GM12875 (cell line): ENCODE results near the gene SRP9.

Experiments
- H3K4me3 ChIP-seq: one replicate; pipeline ENCODE4 v1.5.1; 2011; ENCODE audit warnings: low read depth, low read length, control low read depth
- TF ChIP-seq, protein P1 (sequence below): IDR thresholded peaks from 2 replicates; pipeline ENCODE4 v1.5.1; 2011; ENCODE audit warnings: low read depth, mild to moderate bottlenecking, control low read depth, inconsistent platforms, low read length, moderate library complexity, borderline replicate concordance; ENCODE audit not compliant: insufficient read depth

The SRP9 gene

DNA sequence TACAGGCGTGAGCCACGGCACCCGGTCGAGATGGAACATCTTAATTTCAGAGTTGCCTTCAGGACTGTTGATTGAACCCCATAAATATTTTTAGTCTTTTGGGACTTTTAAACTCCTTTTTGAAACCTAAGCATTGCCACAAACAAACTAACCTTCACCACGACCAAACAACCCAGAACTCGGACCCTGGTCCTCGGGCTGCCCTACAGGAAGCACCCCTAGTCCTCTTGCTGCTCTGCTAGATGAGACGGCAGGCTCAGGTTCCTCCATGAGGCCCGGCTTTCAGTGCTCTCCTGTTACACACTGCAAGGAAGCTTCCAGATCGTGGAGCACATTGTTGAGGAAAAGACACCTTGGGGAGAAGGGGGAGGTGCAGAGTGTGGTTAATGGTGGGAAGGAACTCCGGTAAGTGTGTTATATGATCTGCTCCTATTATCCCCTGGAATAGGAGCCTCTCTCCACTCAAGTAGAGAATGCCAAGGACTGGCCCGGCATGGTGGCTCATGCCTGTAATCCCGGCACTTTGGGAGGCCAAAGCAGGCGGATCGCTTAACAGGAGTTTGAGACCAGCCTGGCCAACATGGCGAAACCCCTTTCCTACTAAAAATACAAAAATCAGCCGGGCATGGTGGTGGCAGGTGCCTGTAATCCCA, 38.0 kb downstream of the SRP9 start:
- H3K4me3 ChIP-seq, result no peak overlapping the region
- TF ChIP-seq, protein P1, sequence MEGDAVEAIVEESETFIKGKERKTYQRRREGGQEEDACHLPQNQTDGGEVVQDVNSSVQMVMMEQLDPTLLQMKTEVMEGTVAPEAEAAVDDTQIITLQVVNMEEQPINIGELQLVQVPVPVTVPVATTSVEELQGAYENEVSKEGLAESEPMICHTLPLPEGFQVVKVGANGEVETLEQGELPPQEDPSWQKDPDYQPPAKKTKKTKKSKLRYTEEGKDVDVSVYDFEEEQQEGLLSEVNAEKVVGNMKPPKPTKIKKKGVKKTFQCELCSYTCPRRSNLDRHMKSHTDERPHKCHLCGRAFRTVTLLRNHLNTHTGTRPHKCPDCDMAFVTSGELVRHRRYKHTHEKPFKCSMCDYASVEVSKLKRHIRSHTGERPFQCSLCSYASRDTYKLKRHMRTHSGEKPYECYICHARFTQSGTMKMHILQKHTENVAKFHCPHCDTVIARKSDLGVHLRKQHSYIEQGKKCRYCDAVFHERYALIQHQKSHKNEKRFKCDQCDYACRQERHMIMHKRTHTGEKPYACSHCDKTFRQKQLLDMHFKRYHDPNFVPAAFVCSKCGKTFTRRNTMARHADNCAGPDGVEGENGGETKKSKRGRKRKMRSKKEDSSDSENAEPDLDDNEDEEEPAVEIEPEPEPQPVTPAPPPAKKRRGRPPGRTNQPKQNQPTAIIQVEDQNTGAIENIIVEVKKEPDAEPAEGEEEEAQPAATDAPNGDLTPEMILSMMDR, result no peak

GRCh38 chr1:225816643-225817538, 39.3 kb downstream of the SRP9 start:
- H3K4me3 ChIP-seq, result no peak overlapping the region
- TF ChIP-seq, protein P1, result no peak

GRCh38 chr1:225817611-225818061, 40.0 kb downstream of the SRP9 start:
- TF ChIP-seq, protein P1, result no peak
- H3K4me3 ChIP-seq, result no peak overlapping the region

GRCh38 chr1:225818229-225818628, 40.6 kb downstream of the SRP9 start:
- H3K4me3 ChIP-seq, result no peak overlapping the region
- TF ChIP-seq, protein P1, result no peak

DNA sequence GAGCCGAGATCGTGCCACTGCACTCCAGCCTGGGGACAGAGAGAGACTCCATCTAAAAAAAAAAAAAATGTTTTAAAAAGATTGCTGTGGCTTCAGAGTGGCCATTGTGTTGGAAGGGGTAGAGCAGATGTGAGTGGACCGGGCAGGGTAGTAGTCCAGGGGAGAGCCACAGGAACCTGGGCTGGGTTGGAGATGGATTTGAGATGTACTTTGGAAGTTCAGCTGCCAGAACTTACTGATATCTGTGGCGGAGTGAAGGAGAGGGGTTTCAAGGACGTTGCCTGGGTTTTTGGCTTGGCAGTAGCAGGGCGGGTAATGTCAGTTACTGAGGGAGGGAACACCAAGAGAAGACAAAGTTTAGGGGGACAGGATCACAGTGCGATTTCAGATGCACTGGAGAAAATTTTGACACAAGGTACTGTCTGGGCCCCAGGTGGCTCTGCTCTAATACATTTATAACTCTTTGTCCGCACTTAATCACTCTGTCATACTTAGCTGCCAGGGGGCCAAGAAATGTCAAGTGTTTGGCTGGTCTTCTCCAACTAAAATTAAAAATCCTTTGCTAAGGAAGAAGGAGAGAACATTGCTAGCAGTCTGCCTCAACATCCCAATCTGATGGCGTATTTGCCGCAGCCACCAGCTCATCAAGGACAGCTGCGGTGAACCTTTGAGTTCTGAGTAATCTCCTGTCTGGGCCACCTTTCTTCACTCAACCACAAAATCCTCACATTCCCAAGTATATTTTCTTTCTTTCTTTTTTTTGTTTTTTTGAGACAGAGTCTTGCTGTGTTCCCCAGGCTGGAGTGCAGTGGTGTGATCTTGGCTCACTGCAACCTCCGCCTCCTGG, 41.9 kb downstream of the SRP9 start:
- H3K4me3 ChIP-seq, result no peak overlapping the region
- TF ChIP-seq, protein P1, result no peak

- TF ChIP-seq, protein P1, result no peak
- H3K4me3 ChIP-seq, result no peak overlapping the region
These were observed 43.0 kb downstream of the SRP9 start for GRCh38 chr1:225820522-225821120.
